ENCODE data around the gene CHD2.

- no peak for TF ChIP-seq POLR2AphosphoS5 (IDR thresholded peaks at IDR 0.05)
- no peak for TF ChIP-seq CTCF (IDR thresholded peaks at IDR 0.05)
These were observed 58.0 kb downstream of the CHD2 start for GRCh38 chr15:92958105-92958504.
